PC-3 (cell line): ENCODE results near the gene F5. TPM values are rescaled to one million over a fixed set of nuclear protein-coding genes. Genes with fewer than 3 reads are reported as not detected.

ENCODE experiments used
- ATAC-seq: fragments of 200-7000 bp; cut with Tn5 transposase; 2 replicates; pipeline ENCODE4 v1.9.1; 2020; ENCODE audit warnings: mild to moderate bottlenecking, moderate library complexity
- BruUV-seq: library from RNA; stranded (reverse); fragments of 400-500 nt; replicated peaks from 2 replicates; lab custom pipeline; 2021; lab: Mats Ljungman, UMichigan
- CTCF ChIA-PET: fragments of 300-600 bp; sonication (Branson Sonifier 250); formaldehyde crosslinking; loops from one replicate; lab custom pipeline; 2022; ENCODE audit warnings: antibody characterized with exemption; lab: Charles Lee
- POLR2A ChIA-PET: fragments of 300-600 bp; sonication (Branson Sonifier 250); formaldehyde crosslinking; loops from one replicate; lab custom pipeline; 2022; ENCODE audit warnings: antibody characterized with exemption; ENCODE audit not compliant: unreplicated experiment; lab: Charles Lee
- DNase-seq: peaks from one replicate; pipeline ENCODE4 v3.0.0-alpha.2; 2015
- H2AFZ ChIP-seq: fragments of 300-600 bp; sonication (generic); 2 replicates; pipeline ENCODE4 v1.6.0; 2016; ENCODE audit warnings: antibody characterized with exemption, low read length
- H3F3A ChIP-seq: fragments of 300-600 bp; sonication (generic); one replicate; pipeline ENCODE4 v1.6.0; 2017; ENCODE audit warnings: antibody characterized with exemption, low read length, control low read depth, mild to moderate bottlenecking; ENCODE audit not compliant: unreplicated experiment
- H3K27ac ChIP-seq: fragments of 300-600 bp; sonication (generic); 2 replicates; pipeline ENCODE4 v1.5.1; 2016; ENCODE audit warnings: mild to moderate bottlenecking, low read length
- H3K27me3 ChIP-seq: fragments of 300-600 bp; sonication (generic); 2 replicates; pipeline ENCODE4 v1.6.1; 2016; ENCODE audit warnings: low read length, mixed read lengths
- H3K36me3 ChIP-seq: fragments of 300-600 bp; sonication (generic); 2 replicates; pipeline ENCODE4 v1.6.1; 2016; ENCODE audit warnings: low read depth, mixed run types, low read length, mixed read lengths
- H3K4me1 ChIP-seq: fragments of 300-600 bp; sonication (generic); 2 replicates; pipeline ENCODE4 v1.5.1; 2016; ENCODE audit warnings: low read length; ENCODE audit not compliant: insufficient read depth
- H3K4me2 ChIP-seq: fragments of 300-600 bp; sonication (generic); 2 replicates; pipeline ENCODE4 v1.6.0; 2016; ENCODE audit warnings: low read length
- H3K4me3 ChIP-seq: fragments of 300-600 bp; sonication (generic); 2 replicates; pipeline ENCODE4 v1.5.1; 2016; ENCODE audit warnings: mild to moderate bottlenecking, low read length, mixed read lengths
- H3K79me2 ChIP-seq: fragments of 300-600 bp; sonication (generic); 2 replicates; pipeline ENCODE4 v1.6.1; 2017; ENCODE audit warnings: low read length, mixed read lengths
- H3K9ac ChIP-seq: fragments of 300-600 bp; sonication (generic); 2 replicates; pipeline ENCODE4 v1.6.0; 2016; ENCODE audit warnings: mild to moderate bottlenecking, low read length
- H3K9me2 ChIP-seq: fragments of 300-600 bp; sonication (generic); replicated peaks from 2 replicates; pipeline ENCODE4 v1.6.1; 2016; ENCODE audit warnings: mixed run types, low read length, mixed read lengths
- H3K9me3 ChIP-seq: fragments of 300-600 bp; sonication (generic); 2 replicates; pipeline ENCODE4 v1.6.1; 2016; ENCODE audit warnings: low read length, mixed read lengths
- H4K20me1 ChIP-seq: fragments of 300-600 bp; sonication (generic); 2 replicates; pipeline ENCODE4 v1.6.1; 2016; ENCODE audit warnings: low read length, mixed read lengths
- CTCF ChIP-seq: fragments of 300-600 bp; sonication (generic); conservative IDR thresholded peaks from 2 replicates; pipeline ENCODE4 v1.5.1; 2017; ENCODE audit warnings: antibody characterized with exemption, low read depth, mild to moderate bottlenecking, low read length
- EZH2 ChIP-seq: fragments of 300-600 bp; sonication (generic); IDR thresholded peaks from one replicate; pipeline ENCODE4 v1.6.1; 2017; ENCODE audit warnings: antibody characterized with exemption, mild to moderate bottlenecking, low read length; ENCODE audit not compliant: unreplicated experiment
- EZH2phosphoT487 ChIP-seq: fragments of 300-600 bp; sonication (generic); IDR thresholded peaks from 2 replicates; pipeline ENCODE4 v1.6.1; 2018; ENCODE audit warnings: mild to moderate bottlenecking, antibody characterized with exemption, low read length, borderline replicate concordance
- intact Hi-C: fragments of 100-400 bp; cut with micrococcal nuclease; formaldehyde crosslinking; loops from 2 replicates; pipeline ENCODE4 v1.9.0; 2023
- total RNA-seq: library from RNA; depleted of rRNA; stranded (reverse); fragments of >200 nt; gene quantifications from 2 replicates; pipeline ENCODE4 v1.2.3, GENCODE V29; 2014

Gene F5
- total RNA-seq, 1 experiment from 2014 or later = not detected

DNA sequence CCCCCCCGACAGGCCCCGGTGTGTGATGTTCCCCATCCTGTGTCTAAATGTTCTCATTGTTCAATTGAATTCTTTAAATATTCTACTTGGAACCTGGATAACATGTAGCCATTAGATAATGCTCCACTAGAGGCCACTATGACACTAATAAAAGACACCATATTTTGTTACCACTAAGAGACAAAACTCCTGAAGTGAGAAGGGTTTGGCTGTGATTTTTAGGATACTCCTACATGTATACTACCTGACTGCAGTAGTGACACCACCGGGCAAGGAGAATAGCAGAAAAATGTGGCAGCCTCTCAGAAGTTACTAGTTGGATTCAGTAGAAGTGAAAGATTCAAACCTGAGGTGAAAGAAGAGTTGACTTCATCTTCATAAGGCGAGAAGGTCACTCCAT is 36.0 kb downstream of the F5 start:
- CTCF ChIA-PET = no interaction called here
- DNase-seq (peak; percentile 84), ATAC-seq (peak; percentile 81)
- H3K4me1 ChIP-seq = no peaks in the 10 kb centered on the region
- no peak overlapping the region for H3K4me2 ChIP-seq
- no peaks in the 10 kb centered on the region for H3K79me2 ChIP-seq
- intact Hi-C loops = loop anchor here (1.0 to 5.0 kb wide), 4 partner anchors 37 to 259 kb away; partner anchors contain the start of gene F5
- POLR2A ChIA-PET = no interaction called here
- H4K20me1 ChIP-seq = no peaks in the 10 kb centered on the region
- no peak overlapping the region for H3K27ac ChIP-seq
- TF ChIP-seq EZH2 (no peak), EZH2phosphoT487 (no peak), CTCF (peak; percentile 75)
- BruUV-seq = no TSS peak
- H2AFZ ChIP-seq = no peak overlapping the region
- H3K27me3 ChIP-seq = no peaks in the 10 kb centered on the region
- H3F3A ChIP-seq = no peaks in the 10 kb centered on the region
- H3K36me3 ChIP-seq = no peaks in the 10 kb centered on the region
- H3K9ac ChIP-seq = no peak overlapping the region
- H3K4me3 ChIP-seq = no peak overlapping the region
- H3K9me2 ChIP-seq = no peaks in the 10 kb centered on the region
- no peaks in the 10 kb centered on the region for H3K9me3 ChIP-seq

- H3K4me1 ChIP-seq = no peaks in the 10 kb centered on the region
- H3K36me3 ChIP-seq = no peaks in the 10 kb centered on the region
- intact Hi-C loops = loop anchor here (5.0 kb wide), 1 partner anchor 181 kb away; the partner anchor contains the start of genes BLZF1 and NME7
- no peak overlapping the region for H3K9ac ChIP-seq
- H3K27me3 ChIP-seq = no peaks in the 10 kb centered on the region
- ATAC-seq (peak; percentile 16; the same call in 1 of the 2 replicates), DNase-seq (no peak)
- H3K79me2 ChIP-seq = no peaks in the 10 kb centered on the region
- H3K4me3 ChIP-seq = no peak overlapping the region
- no peaks in the 10 kb centered on the region for H4K20me1 ChIP-seq
- no peaks in the 10 kb centered on the region for H3F3A ChIP-seq
- BruUV-seq = no TSS peak
- H3K4me2 ChIP-seq = no peak overlapping the region
- no peaks in the 10 kb centered on the region for H3K9me3 ChIP-seq
- H3K27ac ChIP-seq = no peak overlapping the region
- no peak for TF ChIP-seq CTCF
- no peak for TF ChIP-seq EZH2phosphoT487
- no peak for TF ChIP-seq EZH2
- no peaks in the 10 kb centered on the region for H3K9me2 ChIP-seq
- POLR2A ChIA-PET = no interaction called here
- no peak overlapping the region for H2AFZ ChIP-seq
- CTCF ChIA-PET = interaction anchor here (0.7 kb wide), 1 partner anchor 67 kb away, joined by 6 read pairs; no protein-coding TSS in a partner anchor
These were observed 38.0 kb downstream of the F5 start for GRCh38 chr1:169548282-169548681.

DNA sequence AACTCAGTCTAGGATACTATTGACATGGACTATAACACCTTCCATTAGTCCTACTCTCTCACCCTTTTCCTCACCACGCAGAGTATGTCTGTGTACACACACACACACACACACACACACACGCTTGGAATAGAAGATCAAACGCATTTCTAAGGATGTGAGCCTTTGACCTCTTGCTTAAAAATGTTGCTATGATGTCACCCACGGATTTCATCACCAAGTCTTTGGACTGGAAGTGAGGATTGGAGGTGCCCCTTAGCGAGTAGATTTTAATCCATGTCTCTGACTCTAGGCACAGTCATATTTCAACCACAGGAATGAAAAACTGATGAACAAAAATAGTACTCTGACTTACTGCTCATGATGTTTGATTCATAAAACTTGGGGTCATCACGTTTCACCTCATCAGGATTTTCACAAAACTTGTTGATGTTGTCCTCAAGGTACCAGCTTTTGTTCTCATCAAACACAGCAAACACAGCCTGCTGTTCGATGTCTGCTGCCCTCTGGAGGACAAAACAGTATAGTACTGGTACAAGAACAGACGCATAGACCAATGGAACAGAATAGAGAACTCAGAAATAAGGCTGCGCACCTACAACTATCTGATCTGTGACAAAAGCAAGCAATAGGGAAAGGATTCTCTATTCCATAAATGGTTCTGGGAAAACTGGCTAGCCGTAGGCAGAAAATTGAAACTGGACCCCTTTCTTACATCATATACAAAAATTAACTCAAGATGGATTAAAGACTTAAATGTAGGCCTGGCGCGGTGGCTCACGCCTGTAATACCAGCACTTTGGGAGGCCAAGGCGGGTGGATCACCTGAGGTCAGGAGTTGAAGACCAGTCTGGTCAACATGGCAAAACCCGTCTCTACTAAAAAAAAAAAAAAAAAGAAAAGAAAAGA is 39.9 kb downstream of the F5 start:
- intact Hi-C loops = loop anchor here (1.0 to 5.0 kb wide), 5 partner anchors 29 to 436 kb away; partner anchors contain the start of genes BLZF1, NME7 and SLC19A2
- H3K9me3 ChIP-seq = no peaks in the 10 kb centered on the region
- no peaks in the 10 kb centered on the region for H3F3A ChIP-seq
- H3K27me3 ChIP-seq = no peaks in the 10 kb centered on the region
- TF ChIP-seq EZH2phosphoT487 (no peak), CTCF (peak; percentile 94)
- ATAC-seq = peak; percentile 79
- H3K4me1 ChIP-seq = no peaks in the 10 kb centered on the region
- H3K79me2 ChIP-seq = no peaks in the 10 kb centered on the region
- CTCF ChIA-PET = interaction anchor here (0.5 to 0.6 kb wide), 5 partner anchors 32 to 80 kb away, joined by 3 to 9 read pairs (median 4); partner anchors contain the start of gene SLC19A2
- no TSS peak for BruUV-seq
- no peaks in the 10 kb centered on the region for H4K20me1 ChIP-seq
- H3K36me3 ChIP-seq = no peaks in the 10 kb centered on the region
- no peak overlapping the region for H2AFZ ChIP-seq
- no peak overlapping the region for H3K4me3 ChIP-seq
- no peak overlapping the region for H3K4me2 ChIP-seq
- H3K9me2 ChIP-seq = no peaks in the 10 kb centered on the region
- POLR2A ChIA-PET = no interaction called here
- peak; percentile 90 for DNase-seq
- no peak overlapping the region for H3K9ac ChIP-seq
- H3K27ac ChIP-seq = no peak overlapping the region
